Measurements from ENCODE around the gene TAS2R60. TPM values are rescaled to one million over a fixed set of nuclear protein-coding genes. Genes with fewer than 3 reads are reported as not detected.

Gene TAS2R60
- total RNA-seq, 1 donor from 2014 or later = not detected

- Mint-ChIP-seq H3K4me1 (ENCODE audit: unreplicated experiment) (no peaks in the 10 kb centered on the region), H3K36me3 (no peaks in the 10 kb centered on the region), H3K4me3 (no peak overlapping the region), H3K27ac (no peak overlapping the region), H3K9me3 (peaks cover 4% of the 10 kb centered on the region), H3K27me3 (peaks cover 2% of the 10 kb centered on the region)
- TF ChIP-seq CTCF (conservative IDR thresholded peaks at IDR 0.05) = no peak
- DNase-seq (ENCODE audit: extremely low spot score, unreplicated experiment) = no peak
Measured at GRCh38 chr7:143456992-143457793, 13.9 kb downstream of the TAS2R60 start.

- Mint-ChIP-seq H3K27ac (no peak overlapping the region), H3K9me3 (peaks cover 4% of the 10 kb centered on the region), H3K4me3 (no peak overlapping the region), H3K4me1 (ENCODE audit: unreplicated experiment) (no peaks in the 10 kb centered on the region), H3K36me3 (no peaks in the 10 kb centered on the region), H3K27me3 (peaks cover 2% of the 10 kb centered on the region)
- no peak for DNase-seq (ENCODE audit: extremely low spot score, unreplicated experiment)
- no peak for TF ChIP-seq CTCF (conservative IDR thresholded peaks at IDR 0.05)
Measured at GRCh38 chr7:143458263-143458662, 15.0 kb downstream of the TAS2R60 start.

GRCh38 chr7:143458681-143459080 lies 15.4 kb downstream of the TAS2R60 start:
- Mint-ChIP-seq H3K9me3 (peaks cover 4% of the 10 kb centered on the region), H3K36me3 (no peaks in the 10 kb centered on the region), H3K27me3 (peaks cover 2% of the 10 kb centered on the region), H3K4me3 (no peak overlapping the region), H3K4me1 (ENCODE audit: unreplicated experiment) (no peaks in the 10 kb centered on the region), H3K27ac (peak overlapping the region; percentile 25)
- no peak for TF ChIP-seq CTCF (conservative IDR thresholded peaks at IDR 0.05)
- DNase-seq (ENCODE audit: extremely low spot score, unreplicated experiment) = no peak

GRCh38 chr7:143459359-143459758 lies 16.1 kb downstream of the TAS2R60 start:
- H3K4me1 Mint-ChIP-seq (ENCODE audit: unreplicated experiment) = no peaks in the 10 kb centered on the region
- TF ChIP-seq CTCF (conservative IDR thresholded peaks at IDR 0.05) = no peak
- DNase-seq (ENCODE audit: extremely low spot score, unreplicated experiment) = no peak
- peak overlapping the region; percentile 25 for H3K27ac Mint-ChIP-seq
- no peaks in the 10 kb centered on the region for H3K36me3 Mint-ChIP-seq
- H3K9me3 Mint-ChIP-seq = peaks cover 4% of the 10 kb centered on the region
- no peak overlapping the region for H3K4me3 Mint-ChIP-seq
- peaks cover 2% of the 10 kb centered on the region for H3K27me3 Mint-ChIP-seq

- no peak for DNase-seq (ENCODE audit: extremely low spot score, unreplicated experiment)
- no peaks in the 10 kb centered on the region for H3K36me3 Mint-ChIP-seq
- no peaks in the 10 kb centered on the region for H3K4me1 Mint-ChIP-seq (ENCODE audit: unreplicated experiment)
- no peak overlapping the region for H3K27ac Mint-ChIP-seq
- H3K4me3 Mint-ChIP-seq = no peak overlapping the region
- peaks cover 2% of the 10 kb centered on the region for H3K27me3 Mint-ChIP-seq
- TF ChIP-seq CTCF (conservative IDR thresholded peaks at IDR 0.05) = no peak
- H3K9me3 Mint-ChIP-seq = peaks cover 4% of the 10 kb centered on the region
Measured at GRCh38 chr7:143460271-143460979, 17.2 kb downstream of the TAS2R60 start.

Data from type B pancreatic cell (in vitro differentiated cells).